Measurements from ENCODE around the gene AOX1.

DNA sequence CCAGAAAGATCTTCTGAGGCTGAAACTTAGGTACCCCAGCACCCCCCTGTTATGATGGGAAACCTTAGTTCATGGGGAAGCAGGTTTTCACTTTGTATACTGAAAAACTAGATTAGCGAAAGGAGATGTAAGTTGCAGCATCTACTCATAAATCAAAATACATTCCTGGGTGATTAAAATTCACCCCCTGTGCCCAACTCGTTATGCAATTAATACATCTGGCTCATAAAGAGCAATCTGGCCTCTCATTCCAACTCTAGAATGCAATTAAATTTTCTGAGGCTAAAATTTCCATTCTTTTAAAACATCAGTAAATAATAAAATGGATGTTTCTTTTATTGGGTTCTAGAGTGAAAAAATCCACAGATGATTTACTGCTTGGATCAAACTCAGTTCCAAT is 115.0 kb downstream of the AOX1 start:
- no peak for TF ChIP-seq REST (IDR thresholded peaks at IDR 0.05; ENCODE audit: insufficient replicate concordance, low read depth)
- no peak for TF ChIP-seq CTCF (IDR thresholded peaks at IDR 0.05; ENCODE audit: insufficient read depth, low read length)
